HTERT RPE-1 (cell line): ENCODE measurements around the gene EDRF1.
"Not testable (repeated sequence)": the region's sequence is repeated elsewhere in the genome, so short reads cannot be mapped to it uniquely, and the experiment has no call there.

Experiments used
- in situ Hi-C: fragments of 300-500 bp; cut with MboI; formaldehyde crosslinking; loops from 4 replicates; pipeline ENCODE4 v1.14.3; 2020; ENCODE audit warnings: low sequenced_read_pairs

EDRF1 gene, protein sequence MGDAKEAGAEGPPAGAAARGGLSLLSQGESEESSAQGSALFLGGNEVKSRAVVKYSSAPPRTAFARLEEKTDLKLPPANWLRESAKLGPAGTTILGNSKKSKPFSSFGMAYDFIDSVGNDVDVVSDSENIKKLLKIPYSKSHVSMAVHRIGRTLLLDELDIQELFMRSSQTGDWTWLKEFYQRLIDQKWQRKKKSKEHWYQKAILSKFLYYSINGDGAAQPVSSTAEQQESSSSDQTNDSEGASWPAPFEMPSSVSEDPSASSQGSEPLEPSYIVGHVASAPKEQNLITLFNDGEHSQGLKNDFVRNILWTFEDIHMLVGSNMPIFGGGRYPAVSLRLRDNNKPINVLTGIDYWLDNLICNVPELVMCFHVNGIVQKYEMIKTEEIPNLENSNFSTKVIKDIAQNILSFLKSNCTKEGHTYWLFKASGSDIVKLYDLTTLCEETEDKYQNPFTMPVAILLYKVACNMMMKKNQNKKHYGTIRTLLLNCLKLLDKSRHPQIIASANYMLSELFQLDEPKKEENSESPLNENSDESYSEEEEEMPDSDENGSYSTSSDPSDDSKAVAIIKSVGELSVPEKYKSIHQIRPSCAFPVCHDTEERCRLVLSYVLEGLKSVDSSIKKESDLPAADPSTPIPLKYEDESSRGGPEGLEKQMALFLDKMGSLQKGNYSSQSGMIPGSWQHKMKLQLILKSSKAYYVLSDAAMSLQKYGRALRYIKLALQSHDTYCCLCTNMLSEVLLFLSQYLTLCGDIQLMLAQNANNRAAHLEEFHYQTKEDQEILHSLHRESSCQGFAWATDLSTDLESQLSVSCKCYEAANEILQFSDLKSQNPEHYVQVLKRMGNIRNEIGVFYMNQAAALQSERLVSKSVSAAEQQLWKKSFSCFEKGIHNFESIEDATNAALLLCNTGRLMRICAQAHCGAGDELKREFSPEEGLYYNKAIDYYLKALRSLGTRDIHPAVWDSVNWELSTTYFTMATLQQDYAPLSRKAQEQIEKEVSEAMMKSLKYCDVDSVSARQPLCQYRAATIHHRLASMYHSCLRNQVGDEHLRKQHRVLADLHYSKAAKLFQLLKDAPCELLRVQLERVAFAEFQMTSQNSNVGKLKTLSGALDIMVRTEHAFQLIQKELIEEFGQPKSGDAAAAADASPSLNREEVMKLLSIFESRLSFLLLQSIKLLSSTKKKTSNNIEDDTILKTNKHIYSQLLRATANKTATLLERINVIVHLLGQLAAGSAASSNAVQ

DNA sequence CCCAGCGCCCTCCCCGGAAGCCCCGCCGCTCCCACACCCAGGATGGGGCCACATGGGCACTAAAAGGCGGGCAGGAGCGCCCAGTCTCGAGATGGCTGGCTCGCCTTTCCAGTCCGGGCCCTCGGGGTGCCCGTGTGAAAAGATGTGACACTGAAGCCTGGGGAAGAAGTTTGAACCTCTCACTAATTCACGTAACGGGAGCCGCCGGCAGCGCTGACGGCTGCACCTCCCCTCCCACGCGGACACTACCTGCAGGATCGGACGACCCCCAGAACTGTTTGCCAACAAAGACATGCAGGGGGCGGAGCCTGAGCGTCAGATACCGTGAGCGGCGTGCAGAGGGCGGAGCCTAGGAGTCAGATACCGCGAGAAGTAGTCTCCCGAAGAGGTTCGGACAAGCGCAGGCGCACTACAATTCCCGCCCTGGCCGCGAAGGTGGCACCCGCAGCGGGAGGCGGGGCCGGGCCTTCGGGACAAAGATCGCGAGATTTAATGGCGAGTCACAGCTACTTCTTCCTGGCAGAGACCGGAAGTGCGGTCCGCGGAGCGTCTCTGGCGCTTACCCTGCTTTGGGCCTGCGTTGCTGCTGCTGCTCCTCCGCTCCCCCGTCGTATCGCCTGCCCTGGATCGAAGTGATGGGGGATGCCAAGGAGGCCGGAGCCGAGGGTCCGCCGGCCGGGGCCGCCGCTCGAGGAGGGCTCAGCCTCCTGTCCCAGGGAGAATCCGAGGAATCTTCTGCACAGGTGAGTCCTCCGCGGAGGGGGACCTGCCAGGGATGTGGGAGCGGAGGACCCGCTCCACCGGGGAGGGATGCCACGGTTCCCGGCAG lies at the start of gene EDRF1:
EDRF1 (plus strand) TSS at position 537 of the 829 bp plus-strand sequence; CDS start at position 636, 99 bp downstream.
- in situ Hi-C loops, result no loop called here

DNA sequence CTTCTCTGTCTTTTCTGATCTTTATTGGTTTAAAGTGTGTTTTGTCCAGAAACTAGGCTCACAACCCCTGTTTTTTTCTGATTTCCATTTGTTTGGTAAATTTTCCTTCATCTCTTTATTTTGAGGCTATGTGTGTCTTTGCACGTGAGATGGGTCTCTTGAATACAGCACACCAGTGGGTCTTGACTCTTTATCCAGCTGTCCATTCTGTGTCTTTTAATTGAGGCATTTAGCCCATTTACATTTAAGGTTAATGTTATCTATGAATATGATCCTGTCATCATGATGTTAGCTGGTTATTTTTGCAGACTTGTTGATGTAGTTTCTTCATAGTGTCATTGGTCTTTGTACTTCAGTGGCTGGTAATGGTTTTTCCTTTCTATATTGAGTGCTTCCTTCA lies 46.6 kb upstream of the EDRF1 start:
- in situ Hi-C loops, result no loop called here

DNA sequence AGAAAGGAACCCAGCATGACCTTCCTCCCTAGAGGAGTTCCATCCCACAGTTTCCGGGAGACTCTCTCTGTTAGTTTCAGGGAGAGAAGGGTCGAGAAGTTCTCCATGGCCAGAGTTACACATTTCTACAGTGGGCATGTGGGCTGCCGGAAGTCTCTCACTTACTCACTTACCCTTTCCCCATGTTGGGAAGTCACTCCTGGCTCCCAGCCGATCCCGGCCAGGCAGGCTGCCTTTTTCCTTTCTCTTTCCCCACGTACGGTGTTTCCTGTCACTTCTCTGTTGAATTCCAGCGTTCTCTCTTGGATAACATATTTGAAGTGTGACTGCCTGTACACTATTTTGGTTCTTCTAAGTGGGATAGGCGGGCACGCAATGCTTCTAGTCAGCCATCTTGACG lies 40.1 kb upstream of the EDRF1 start:
- in situ Hi-C loops, result no loop called here

DNA sequence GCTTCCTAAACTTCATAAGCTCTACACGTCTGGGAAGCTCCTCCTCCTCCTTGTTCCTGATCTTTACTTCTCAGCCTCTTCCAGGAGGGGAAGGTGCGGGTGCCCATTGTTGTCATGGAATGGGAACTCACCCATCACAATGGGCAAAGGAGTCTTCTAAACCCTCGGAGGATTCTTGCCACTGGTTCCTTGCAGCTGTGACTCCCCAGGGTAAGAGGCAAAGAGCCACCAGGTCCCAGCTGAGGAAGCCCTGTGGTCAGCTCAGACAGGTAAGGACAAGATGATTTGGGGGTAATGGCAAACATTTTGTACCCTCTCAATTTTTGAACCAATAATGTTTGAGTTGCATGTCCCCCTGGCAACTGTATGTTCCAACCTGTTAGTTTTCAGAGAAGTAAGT lies 36.4 kb upstream of the EDRF1 start, which contains the start of gene TEX36:
TEX36 (minus strand) TSS at position 101 of the 400 bp plus-strand sequence. CDS start 174 bp downstream, outside the sequence.
- in situ Hi-C loops, result no loop called here

DNA sequence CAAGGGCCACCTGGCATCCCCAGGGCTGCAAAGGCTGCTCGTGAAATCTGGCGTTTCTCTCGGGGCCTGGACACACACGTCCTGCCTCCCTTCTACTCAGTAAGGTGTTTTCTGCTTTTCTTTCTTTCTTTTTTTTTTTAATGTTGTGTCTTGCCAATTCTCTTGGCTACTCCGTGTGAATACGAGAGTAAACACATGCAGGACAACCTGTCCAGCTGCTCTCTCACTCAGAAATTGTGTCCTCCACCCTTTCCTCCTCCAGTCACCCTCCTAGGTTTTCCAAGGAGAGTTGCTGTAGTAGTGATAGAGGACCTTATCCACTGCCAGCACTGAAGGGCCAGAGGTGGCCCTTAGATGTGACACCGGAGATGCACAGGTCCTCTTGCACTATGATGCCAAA lies 35.7 kb upstream of the EDRF1 start:
- in situ Hi-C loops, result no loop called here

DNA sequence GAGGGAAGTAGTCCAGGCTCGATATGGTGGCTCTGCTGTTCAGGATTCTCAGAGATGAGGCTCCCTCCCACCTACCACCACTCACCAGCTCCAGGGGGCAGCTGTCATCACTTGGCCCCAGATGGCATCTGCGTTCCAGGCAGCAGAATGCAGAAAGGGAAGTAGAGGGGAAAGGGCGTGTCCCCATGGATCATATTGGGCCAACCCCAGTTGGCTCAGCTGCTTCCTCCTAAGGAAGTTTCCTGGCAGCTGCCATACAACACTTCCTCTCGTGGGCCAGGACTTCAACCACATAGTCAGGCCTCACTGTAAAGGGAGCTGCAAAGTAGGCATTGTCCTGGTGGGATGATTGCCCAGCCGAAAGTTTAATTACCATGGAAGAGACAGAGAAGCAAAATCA lies 34.9 kb upstream of the EDRF1 start:
- in situ Hi-C loops, result no loop called here

DNA sequence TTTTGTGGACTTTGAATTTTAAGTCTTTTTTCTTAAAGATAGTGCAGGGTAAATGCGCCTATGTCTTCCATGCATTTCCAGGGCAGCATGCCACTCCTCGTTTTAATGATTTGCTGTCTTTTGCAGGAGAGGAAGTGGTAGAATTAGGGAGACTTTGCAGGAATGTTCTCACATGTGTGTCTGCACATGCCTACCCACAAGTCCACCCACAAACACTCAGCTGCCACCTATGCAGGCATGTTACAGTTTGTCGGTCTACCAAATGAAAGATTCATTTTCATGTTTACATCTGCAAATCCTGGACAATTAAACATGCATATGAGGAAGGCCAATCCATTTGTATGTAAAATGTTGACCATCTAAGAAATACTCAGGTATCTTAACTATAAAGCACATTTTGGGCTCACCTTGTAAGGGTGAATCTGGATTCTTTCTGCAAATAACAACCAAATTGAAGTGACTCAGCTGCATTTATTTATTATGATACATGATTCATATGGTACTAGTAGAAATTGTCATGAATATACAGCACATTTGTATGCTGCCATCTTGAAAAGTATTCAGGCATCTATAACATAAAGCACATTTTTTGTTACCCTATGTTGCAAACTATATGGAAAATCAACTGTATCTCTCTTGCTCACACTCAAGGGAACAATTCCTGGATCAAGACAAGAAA lies 31.9 kb upstream of the EDRF1 start:
- in situ Hi-C loops, result no loop called here

DNA sequence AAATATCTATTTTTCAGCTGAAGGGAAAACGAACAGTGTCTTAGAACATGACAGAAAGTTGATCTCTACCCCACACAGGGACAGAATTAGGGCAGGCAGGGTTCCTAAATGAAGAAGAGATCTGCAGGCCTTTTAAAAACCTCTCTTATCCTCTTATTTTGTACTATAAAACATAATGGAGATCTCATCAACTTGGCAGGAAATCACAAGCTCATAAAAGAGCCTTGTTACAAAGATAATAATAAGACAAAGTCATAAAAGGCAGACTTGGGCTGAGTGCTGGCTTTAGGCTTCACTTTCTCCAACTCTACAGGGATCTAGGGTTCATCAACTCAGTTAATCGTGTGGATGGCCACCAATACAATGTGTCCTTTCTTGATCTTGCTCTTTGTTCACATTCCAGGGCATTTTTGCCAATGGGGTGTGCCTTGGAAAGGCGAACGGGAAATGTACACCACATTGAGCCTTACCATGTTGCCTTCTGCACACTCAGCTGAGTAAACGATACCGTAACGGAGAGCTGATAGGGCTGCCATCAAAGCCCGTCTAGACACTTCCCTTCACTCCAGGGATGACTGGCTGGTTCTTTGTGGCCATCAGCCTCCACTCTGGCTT lies 29.4 kb upstream of the EDRF1 start:
- in situ Hi-C loops, result no loop called here

DNA sequence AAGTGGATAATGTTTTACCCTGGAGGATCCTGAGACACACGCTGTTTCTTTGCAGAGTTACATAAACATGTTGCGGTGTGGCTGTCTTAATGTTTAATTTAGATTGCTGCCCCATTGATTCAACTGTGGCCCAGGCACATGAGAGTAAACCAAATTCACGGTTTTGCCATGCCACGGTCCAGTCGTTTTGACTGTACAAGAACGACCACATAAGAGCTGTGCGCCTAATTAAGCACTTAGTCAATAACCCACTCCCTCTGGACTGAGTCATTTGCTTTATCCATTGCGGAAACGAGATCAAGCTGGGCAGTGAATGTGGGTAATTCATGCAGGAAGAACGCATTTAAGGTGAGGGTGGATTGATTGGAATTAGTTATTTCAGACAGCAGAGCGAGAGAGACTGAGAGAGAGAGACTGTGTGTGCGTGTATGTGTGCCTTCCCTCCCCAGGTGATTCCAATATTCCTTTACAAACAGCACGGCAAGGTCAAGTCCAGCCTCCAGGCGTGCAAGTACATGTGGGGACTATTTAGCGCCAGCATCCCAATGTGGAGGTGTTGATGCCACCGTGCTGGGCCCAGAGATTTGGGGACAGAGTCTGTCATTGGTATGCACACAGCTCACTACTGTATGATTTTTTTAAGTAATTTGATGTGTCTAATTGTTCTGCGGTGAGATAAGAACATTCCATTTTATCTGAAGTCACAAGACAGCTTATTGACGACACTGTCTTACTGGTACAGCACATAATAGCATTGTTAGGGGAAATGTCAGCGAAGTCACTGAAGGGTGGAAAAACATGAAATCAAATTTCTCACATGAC lies 28.1 kb upstream of the EDRF1 start:
- in situ Hi-C loops, result no loop called here

DNA sequence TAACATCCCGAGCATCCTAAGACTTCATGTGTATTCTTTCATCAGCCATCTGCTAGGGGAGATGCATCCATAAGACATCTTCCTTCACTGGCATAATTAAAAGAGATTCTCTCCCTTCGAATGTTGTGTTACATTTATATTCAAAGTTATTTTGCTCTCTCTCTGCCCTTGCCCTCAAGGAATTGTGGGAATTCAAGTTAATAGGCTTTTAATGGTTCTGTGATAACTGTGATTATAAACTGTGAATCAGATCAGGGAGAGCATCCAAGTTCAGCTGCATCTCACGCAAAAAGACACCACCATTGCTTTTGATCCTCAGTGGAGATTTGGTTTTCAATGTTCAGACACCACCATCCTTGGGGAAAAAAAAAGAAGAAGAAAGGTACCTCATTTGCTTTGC lies 27.3 kb upstream of the EDRF1 start:
- in situ Hi-C loops, result no loop called here

DNA sequence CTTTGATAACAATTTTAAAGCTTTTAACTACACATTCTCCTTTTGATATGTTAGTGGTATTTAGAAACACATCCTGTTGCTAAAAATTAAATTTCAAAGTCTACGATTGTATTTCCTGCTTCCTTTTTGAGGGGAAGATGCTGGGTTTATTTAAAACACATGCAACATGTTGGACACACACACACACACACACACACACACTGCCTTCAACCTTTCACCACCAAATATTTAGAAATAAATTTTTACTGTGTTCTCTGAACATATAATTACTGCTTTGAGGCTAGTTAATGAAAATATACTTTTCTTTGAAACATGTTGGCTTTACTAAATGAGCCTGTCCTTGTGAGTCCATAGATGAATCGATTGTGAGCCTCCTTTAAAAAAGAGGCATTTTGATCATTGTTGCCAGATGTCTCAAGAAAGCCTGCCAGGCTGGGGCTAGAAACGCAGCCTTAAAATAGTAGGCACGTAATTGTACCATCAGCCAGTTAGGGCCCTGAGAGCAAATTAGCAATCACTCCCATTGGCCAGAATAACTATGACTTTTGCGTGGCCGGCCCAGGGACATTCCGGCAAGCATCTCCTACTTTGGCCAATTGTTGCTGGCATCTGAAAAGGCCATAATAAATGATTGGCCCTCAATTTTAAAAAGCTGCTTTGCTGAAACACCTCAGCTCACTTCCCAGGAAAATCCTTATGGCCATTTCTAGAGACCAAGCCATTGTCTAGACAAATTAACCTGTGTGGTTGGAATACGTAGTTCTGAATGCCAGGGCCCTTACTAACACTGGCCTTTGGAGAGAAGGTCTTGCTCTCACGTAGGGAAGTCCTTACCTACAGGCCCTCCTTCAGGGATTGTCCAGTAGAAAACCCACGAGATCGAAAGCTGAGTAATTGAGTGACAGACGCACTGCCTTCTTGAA lies 26.6 kb upstream of the EDRF1 start:
- in situ Hi-C loops, result no loop called here

DNA sequence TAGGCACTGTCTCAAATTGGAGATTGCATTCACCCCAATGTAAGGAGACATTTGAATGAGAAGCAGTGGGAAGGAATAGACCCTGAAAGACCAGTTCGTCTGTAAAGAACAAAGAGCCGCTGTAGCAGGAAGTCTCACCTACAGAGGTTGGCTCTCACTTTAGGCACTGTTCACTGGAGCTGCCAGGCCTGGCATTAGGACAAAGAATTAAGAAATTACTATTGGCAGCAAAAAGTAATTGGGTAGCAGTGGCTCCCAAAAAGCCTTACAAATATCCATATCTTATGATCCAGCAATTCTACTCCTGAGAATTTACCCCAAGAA lies 26.0 kb upstream of the EDRF1 start:
- in situ Hi-C loops, result no loop called here

DNA sequence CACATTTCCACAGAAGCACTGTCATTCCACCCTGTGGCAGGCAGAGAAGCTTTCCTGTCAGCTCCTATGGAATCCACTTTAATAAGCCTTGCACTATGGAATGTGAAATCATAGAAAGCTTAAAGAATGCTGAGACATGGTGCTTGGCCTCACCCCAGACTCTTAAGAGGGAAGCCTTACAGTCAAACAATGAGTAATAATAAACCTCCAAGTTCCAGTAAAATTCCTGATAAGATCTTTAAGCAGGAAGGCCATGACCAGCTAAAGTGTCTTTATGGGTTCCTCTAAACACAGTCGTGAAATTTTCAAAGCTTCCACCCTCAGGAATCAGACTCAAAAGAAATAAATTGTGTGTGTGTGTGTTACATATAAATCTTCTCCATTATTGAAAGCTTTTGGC lies 24.6 kb upstream of the EDRF1 start:
- in situ Hi-C loops, result no loop called here

DNA sequence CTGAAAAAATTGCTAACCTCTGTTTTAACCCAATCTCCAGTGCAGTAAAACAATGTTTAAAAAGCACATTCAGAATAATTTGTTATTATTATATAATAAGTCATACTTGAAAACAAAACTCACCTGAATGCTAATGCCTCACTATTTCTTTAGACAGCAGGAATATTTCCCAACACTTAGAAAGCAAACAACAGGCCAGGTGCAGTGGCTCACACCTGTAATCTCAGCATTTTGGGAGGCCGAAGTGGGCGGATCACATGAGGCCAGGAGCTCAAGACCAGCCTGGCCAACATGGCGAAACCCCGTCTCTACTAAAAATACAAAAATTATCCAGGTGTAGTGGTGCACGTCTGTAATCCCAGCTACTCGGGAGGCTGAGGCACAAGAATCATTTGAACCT lies 22.6 kb upstream of the EDRF1 start:
- in situ Hi-C loops, result not testable (repeated sequence)

DNA sequence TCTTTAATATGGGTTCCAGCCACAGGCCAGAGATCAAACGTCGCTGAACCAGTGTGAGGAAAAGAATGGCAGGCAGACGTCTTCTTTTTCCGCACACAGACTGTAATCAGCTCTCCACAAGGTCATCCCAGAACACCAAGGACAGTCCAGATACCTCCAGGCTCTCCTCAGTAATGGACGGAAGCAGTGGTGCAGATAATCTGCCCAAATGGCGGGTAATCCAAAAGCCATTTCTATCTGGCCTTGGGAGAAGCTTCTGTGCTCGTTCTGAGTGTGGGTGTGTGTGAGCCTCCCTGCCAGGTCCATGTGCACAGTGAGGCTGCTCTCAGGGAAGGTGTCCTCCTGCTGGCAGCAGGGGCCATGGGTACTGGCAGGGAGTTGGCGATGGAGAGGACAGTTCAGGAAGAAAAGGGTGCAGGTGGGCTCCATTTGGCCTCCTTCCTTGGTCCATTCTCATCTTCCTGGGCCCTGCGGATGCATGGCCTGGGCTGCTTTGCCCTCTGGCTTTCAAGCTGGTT lies 21.0 kb upstream of the EDRF1 start:
- in situ Hi-C loops, result no loop called here

DNA sequence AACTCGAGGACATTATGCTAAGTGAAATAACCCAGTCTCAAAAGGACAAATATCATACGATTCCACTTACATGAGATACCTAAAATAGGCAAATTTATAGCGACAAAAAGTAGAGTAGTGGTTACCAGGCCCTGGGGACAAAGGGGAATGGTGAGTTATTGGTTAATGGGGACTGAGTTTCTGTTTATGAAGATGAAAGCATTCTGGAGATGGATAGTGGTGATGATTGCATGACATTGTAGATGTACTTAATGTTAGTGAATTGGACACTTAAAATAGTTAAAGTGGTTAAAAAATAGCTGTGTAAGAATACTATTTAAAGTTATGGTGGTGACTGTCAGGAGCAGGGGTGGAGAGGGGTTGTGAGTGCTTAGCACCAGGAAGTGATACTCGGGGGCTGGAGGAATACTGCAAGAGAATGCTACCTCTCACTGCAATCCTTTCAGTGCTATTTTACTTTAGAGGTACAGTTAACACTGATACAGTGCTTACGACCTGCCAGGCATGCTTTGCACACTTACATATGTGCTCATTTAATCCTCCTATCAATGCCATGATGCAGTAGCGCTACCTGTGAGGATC lies 19.9 kb upstream of the EDRF1 start:
- in situ Hi-C loops, result no loop called here

DNA sequence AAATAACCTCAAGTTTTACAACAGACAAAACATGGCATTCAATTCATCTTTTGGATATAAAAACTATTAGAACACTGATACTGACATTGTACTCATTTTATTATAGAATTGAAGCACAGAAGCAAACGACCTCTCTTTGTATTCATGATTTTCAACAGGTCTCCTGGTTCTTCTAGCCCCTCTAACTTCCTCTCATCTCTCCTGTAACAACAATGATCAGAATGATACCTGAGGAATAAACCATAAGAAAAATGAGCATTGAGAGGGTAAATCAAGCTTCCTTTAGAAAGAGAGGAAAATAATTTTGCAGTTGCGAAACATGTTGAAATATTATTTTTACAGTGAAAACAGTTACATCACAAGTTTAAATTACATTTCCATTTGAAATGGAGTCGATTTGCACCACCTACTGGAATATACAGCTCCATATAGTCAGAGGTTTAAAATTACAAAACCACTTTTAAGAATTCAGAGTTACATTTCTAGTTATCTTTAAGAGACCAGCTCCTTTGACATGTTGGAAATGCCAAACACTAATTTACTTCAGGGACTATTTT lies 19.1 kb upstream of the EDRF1 start:
- in situ Hi-C loops, result no loop called here
